T-helper 2 cell treated with Interferon-gamma antibody and Interleukin-4, amounts not matched to agents 100 ng/mL and 5 ng/mL, for 36 hours (primary cell): Measurements from ENCODE around the gene KCNQ1OT1. TPM values are rescaled to one million over a fixed set of nuclear protein-coding genes. Genes with fewer than 3 reads are reported as not detected.

ENCODE experiments used
- intact Hi-C: fragments of 100-400 bp; cut with micrococcal nuclease; formaldehyde crosslinking; loops from one replicate; pipeline ENCODE4 v1.15.1; 2023
- total RNA-seq: library from RNA; stranded (reverse); gene quantifications from 2 replicates; pipeline ENCODE4 v1.2.3, GENCODE V29; 2022

The KCNQ1OT1 gene
- total RNA-seq, 1 donor from 2014 or later: 0.48 TPM

DNA sequence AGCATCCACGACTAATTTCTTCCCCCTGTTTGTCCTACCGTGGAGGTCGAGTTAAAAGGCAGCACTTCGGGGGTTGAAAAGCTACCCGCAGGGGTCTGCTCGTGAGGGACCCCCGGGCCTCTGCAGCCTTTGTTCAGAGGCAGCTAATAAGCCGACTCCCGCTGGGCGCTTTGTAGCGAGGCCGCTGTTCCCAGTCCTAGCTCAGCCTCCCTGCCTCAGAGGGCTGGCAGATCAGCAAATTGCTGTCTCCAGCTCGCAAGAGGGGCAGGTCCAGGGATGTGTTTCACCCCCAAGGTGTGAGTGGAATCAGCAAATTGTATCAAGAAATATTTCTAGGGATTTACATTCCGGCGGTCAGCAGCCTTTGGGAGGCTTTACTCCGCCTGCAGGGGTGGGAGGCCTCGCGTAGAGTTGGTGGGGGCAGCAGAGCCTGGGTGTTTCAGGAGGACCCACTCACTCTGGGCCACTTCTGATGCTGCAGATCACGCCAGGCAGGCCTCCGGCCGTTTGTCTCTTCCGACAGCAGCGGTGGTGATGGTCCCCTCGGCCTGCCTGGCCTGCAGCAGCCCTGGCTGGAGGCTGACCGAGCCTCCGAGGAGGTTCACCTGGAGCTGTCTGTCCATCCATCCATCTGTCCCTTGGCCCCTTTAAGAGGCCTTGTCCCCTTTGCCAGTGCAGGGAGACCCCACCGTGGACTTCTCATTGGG lies 21.6 kb upstream of the KCNQ1OT1 start:
- intact Hi-C loops: no loop called here

DNA sequence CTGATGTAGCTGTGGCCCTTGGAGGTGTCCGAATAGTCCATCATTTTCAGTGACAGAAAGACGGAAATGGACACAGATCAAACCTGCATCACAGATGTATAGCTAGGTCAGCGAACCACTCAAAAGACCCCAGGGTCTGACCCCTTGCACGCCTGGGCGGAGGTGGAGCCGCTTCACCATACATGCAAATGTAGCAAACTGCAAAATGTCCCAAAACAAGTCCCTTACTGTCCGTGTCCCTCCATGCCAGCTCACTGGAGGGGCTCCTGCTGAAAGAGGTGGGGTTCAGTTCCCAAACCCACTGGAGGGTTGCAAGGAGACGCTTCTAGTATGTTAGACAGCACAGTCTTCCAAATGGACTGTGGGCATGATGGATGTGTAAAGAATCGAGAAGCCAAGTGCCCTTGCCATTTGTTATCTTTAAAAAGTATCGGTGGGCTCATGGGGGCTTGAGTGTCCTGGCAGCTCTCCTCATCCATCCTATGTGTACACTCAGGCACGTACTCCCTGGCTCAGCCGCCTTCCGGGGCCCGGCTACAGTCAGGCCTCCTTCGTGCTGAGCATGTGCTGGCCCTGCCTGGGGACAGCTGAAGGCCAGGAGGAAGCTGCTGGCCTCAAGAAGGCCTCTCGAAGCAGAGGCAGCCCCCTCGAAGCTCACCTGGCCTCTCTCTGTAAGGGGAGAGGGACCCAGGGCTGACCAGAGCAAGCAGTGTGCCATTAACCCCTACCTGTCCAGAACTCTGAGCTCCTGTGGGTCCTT lies 20.2 kb upstream of the KCNQ1OT1 start:
- intact Hi-C loops: no loop called here

DNA sequence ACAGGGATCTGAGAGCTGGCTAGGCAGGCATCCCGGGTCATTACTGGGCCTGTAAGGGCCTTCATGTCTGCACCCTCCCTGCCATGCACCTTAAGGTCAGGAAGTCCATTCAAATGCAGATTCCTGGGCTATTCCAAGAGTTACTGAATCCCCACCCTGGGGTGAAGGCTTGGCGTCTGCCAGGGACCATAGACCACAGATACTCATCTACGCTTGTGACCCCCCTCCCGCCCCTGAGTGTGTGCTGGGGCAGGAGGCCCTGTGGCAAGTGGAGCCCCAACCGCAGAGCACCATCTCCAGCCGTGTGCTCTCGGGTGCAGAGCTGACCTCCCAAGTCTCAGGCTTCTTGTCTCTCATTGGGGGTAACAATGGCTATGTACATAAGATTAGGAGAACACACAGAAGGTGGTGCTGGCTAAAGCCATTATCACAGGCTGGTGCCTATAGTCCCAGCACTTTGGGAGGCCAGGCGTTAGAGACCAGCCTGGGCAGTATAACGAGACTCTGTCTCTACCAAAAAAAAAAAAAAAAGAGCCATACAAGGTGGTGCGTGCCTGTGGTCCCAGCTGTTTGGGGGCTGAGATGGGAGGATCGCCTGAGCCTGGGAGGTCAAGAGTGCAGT lies 19.1 kb upstream of the KCNQ1OT1 start:
- intact Hi-C loops: no loop called here

DNA sequence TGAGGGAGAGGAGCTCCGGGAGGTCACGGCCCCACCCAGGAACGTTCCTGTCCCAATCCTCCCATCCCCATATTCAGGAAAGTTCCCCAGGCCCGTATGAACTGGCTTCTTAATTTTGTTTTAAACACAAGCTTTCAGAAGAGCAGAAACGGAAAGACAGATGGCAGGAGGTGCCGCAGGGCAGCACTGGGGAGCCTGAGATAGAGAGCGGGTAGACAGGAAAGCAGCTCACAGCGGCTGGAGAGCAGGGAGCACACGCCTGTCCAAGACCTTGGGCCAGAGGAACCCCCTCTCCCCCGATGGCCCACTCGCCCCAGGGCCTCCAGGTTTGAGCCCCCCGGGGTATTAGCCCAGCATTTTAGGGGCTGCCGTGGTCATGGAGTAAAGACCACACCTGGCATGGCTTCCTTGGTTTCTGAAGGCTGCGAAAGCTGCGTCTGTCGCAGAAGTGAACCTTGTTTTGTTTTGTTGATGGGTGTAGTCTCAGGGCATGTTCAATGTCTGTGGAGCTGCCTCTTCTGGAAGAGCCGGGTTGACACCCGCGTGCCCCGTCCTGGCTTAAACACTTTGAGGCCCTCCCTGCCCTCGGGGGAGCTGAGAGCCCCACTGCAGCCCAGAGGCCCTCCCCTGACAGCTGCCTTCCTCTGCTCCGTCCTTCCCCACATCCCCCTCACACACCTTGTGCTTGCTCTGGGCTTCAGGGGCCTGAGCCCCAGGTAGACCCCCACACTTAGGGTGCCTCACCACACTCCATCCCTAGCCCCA lies 17.9 kb upstream of the KCNQ1OT1 start:
- intact Hi-C loops: no loop called here

DNA sequence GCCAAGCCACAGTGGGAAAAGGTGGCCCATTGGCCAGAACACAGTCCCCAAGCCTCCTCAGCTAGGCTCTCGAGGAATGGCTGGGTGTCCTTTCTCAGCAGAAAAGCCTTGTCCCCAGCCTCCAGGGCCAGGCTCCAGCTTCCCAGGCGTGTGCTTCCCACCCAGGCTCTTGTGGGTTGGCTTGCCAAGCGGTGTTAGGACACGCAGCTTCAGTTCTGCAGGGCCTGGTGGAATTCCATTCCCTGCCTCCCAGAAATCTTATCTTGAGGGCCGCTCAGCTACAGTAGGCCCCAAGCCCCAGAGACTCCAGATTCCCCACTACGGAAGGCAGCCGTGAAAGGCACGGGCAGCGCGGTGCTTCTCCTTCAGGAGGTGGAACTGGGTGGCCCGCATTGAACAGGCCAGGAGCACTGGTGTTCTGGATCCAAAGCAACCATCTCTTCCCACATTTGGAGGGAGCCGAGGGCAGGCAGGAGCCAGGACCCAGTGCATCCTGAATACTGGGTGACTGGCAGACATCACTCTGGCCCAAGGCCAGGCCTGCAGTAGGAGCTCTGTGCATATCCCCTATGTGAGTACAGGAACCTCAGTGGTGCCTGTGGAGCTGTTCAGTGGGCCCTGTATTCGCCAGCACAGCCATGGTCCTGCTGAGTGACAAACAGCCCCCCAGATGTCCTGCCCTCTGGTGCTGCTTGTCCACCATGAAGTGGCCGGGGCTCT lies 16.7 kb upstream of the KCNQ1OT1 start:
- intact Hi-C loops: no loop called here

DNA sequence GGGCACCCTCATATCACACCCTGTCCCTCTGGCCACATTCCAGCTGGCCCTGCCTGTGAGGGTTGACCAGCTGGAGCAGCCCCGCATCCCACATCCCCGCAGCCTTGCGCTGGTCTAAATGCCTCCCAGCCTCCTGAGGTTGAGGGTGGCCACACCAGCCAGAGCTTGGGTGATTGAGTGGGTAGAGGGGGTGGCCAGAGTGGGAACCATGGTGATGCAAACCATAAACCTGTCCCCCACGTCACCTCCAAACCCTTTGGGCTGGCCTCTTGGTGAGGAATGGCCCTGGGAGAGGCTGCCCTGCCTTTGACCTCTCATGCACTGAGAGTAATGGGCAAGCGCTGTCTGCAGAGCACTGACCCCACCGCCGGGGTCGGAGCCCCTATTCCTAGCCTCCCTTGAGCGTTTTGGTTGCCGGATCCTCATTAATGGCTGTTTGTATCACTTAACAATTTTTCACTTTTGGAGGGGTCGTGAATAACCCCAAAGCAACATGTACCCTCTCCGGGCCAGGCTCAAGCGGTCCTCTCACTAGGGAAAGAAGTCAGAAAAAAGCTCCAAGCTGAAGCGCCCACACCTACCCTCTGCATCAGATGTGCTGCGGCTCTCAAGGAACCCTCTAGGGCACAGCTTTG lies 16.0 kb upstream of the KCNQ1OT1 start:
- intact Hi-C loops: no loop called here

DNA sequence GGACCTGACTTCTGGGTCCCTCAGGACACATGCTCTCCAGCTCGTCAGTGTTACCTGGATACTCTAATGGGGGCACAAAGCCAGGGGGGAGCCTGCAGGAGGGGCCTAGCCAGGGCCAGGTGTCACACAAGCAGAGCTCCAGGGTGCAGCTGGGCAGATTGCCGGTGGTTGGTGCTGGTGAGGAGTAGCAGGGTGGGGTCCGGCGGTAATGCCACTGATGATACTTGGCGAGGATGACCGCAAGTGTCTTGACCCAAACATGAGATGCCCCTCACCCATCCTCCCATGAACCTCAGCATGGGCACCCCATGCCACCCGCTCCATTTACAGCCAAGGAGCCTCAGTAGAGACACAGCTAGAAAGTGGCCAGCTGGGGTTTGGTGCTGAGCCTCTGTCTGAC lies 15.1 kb upstream of the KCNQ1OT1 start:
- intact Hi-C loops: no loop called here

GRCh38 chr11:2714463-2714800 lies 14.6 kb upstream of the KCNQ1OT1 start:
- intact Hi-C loops: no loop called here

DNA sequence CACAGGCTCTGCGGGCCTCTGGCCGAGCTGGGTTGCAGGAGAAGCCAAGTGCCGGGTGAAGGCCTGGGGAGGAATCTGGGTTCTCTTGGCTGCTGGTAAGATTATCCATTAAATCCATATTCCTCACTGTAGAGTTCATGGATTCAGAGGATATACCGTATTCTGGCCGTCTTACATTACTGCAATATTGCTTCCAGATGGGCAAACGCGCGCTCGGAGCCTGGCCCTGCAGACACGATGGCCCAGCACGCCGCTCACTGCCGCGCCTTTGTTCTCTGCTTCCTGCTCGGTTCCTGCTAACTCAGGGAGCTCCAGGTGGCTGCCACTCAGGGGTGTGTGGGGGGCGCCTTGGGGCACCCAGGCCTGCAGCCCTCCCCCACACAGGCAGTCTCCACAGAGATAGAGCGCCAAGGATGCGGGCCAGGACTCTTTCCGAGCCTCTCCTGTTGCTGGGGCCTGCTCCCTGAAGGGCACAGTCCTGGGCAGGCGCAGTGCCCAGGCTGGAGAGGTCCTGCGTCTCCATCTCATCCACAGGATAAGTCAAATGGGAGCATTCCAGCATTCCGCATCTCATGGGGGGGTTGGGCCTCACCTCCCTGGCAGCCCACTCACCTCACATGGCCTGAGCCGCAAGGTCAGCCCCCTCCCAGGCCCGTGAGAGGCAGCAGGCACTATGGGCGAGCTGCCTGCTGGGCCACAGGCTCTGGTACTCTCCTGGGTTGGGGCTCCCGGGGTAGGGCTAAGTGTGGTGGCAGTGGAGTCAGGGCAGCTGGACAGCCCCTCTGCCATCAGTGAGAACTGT lies 14.1 kb upstream of the KCNQ1OT1 start:
- intact Hi-C loops: no loop called here

DNA sequence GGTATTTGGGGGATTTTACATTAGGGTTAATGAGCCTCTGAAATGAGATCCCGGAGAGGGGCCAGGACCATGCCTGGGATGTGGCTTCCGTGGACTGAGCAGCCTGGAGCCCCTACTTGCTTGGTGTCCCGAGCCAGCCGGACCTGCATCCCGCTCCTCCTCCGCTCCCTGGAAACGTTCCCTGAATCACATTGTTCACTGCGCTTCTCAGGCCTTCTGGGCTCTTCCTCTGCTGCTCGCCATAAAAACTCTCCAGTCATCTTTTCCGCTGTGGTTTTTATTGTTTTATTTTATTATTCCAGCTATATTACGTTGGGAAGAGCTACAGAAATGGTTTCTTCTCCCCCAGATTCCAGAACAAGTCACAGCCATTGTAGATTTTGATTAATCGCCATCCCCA lies 13.3 kb upstream of the KCNQ1OT1 start:
- intact Hi-C loops: no loop called here

DNA sequence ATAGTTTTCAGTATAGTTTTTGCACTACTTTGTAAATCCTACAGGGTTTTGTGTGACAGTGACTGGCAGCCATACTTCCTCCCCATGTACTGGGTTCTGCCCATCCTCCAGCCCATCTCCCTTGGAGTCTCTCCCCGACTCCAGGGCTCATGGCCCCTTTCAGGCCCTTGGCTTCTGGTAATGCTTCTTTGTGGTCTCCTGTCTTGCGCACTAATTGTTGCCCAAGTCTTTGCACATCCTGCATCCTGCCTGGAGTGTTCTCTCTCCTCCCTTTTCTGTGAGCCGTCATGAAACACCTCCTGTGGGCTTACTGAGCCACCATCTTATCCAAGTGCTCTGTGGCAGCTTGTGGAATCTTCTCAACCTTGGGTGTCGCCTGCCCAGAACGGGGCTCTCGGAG lies 11.4 kb upstream of the KCNQ1OT1 start:
- intact Hi-C loops: no loop called here

GRCh38 chr11:2709429-2709828 lies 9.6 kb upstream of the KCNQ1OT1 start:
- intact Hi-C loops: no loop called here

DNA sequence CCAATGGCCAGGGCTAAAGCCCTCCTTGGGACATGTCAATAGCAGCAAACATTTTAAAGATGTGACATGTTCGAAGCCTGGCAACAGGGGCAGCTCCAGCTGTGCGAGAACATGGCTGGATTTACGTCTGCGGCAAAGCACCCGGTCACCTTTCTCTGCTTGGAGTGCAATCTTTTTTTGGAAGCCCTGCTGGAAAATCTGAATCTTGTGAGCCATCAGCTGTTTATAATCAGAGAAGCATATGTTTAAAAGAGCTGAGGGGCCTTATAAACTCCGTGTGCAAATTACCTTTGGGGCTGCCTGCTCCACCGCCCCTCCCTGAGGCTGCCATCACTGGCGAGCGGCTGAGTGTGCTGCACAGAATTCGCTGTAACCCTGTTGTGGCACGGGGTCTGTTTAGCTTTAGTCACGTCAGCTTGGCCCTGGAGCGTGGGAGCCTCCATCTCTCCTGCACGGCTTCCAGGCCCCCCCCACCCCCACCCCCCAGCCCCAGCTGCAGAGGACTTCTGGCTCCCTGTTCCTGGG lies 9.0 kb upstream of the KCNQ1OT1 start:
- intact Hi-C loops: no loop called here

- intact Hi-C loops: no loop called here
These were observed 8.4 kb upstream of the KCNQ1OT1 start for GRCh38 chr11:2708151-2708581.

DNA sequence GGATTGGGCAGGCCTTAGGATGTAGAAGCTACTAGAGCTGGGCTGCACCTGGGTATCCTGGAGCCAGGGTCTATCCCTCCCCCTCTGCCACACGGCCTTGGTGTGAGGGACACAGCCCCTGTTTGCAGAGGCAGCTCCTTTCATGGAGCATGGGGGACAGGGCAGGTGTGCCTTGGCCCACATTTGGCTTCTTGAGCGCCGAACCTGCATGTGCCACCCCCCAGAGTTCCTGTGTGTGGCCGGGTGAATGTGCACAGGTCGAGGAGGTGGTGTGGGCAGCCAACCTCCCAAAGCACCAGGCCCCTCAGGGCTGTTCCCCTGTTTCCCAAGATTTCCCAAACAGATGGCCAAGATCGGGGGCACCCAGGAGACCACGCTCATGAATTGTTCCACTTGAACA lies 7.9 kb upstream of the KCNQ1OT1 start:
- intact Hi-C loops: no loop called here

DNA sequence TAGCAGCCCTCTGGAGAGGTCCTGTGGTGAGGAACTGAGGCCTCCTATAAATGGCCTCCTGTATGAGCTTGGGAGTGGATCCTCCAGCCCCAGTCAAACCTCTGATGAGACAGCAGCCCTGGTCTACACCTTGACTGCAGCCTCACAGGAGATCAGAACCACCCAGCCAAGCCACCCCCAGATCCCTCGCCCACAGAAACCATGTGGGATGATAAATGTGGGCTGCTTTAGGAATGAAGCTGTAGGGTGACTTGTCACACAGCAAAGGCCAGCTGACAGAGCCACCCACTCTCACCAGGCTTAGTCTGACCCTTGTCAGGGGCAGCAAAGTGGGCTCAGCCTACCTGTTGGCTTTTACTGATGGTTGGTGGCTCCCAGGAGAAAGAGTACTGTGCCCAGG lies 6.5 kb upstream of the KCNQ1OT1 start:
- intact Hi-C loops: no loop called here

DNA sequence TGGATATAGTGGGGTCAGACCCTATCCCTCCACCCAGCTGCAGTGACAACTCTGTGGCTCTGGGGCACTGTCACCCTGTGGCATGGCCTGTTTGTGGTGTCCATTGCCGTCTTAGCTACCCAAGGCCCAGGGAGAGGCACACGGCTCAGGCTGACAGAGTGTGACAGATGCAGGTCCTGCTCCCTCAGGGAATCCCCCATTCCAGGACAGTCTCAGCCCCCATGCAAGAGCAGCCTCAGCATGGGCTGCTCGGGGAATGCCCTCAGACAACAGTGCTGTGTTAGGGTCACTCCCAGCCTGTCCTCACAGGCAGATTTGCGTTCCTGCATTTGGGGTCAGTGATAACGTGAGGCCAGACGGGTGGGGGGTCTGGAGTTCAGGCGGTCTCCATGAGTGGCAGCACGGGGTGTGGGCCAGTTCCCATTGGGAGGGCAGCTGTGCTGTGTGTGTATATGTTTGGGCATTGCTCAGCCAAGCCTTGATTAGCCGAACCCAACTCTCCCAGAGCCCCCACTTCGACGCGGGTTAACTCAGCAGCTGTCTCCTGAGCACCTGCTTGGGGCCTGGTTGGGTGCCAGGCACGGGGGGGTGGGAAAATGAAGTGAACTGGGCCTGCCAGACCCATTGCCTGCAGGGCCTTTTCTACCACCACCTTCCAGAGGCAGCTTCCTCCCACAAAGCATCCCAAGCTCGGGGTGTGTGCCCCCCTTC lies 5.3 kb upstream of the KCNQ1OT1 start:
- intact Hi-C loops: no loop called here

DNA sequence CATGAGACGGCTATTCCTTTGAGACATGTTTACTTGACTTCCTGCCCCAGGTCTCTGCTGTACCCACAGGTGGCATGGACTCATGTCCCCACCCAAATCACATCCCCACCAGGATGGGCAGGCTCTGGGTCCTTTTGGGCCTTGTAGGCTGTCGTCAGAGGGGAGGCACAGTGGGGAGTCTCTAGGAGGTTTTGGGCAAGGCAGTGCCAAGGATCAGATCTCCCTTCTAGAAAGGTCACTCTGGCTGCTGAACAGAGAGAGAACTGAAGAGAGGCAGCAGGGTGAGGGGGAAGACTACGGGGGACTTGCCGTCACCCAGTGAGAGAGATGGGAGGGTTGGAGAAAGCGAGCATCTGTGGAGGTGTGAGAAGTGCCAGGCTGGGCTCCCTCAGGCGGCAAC lies 4.6 kb upstream of the KCNQ1OT1 start:
- intact Hi-C loops: no loop called here
